Liver (tissue), 3 donors: ENCODE measurements around the gene OTUD3.

Experiments
- FOXA2 ChIP-seq: IDR thresholded peaks from 2 replicates; pipeline ENCODE4 v1.6.1; 2016; ENCODE audit warnings: antibody characterized with exemption
- JUND ChIP-seq, 2 donors: IDR thresholded peaks; 2 replicates each; pipeline ENCODE4 v1.6.1; 2016; ENCODE audit warnings: antibody characterized with exemption in 2 of 2
- RAD21 ChIP-seq, 2 donors: IDR thresholded peaks; 2 replicates each; pipeline ENCODE4 v1.6.1; 2016; ENCODE audit warnings: antibody characterized with exemption in 2 of 2, mild to moderate bottlenecking in 2 of 2
- RXRA ChIP-seq, 2 donors: IDR thresholded peaks; 2 replicates each; pipeline ENCODE4 v1.6.1; 2017 to 2018; ENCODE audit warnings: antibody characterized with exemption in 2 of 2, mild to moderate bottlenecking in 1 of 2
- SP1 ChIP-seq: IDR thresholded peaks from 2 replicates; pipeline ENCODE4 v1.6.1; 2018; ENCODE audit warnings: antibody characterized with exemption, mild to moderate bottlenecking
- TF ChIP-seq, protein P1 (sequence below): fragments of 150-350 bp; IDR thresholded peaks from 2 replicates; pipeline ENCODE4 v1.5.1; 2017; ENCODE audit warnings: improper control_type of control experiment, low read depth, low read length; ENCODE audit not compliant: missing input control
- TF ChIP-seq, protein P2 (sequence below): IDR thresholded peaks from 2 replicates; pipeline ENCODE4 v1.6.1; 2016; ENCODE audit warnings: antibody characterized with exemption, mild to moderate bottlenecking
- TF ChIP-seq, protein P3 (sequence below): IDR thresholded peaks from 2 replicates; pipeline ENCODE4 v1.6.1; 2016; ENCODE audit warnings: antibody characterized with exemption
- donor health status: healthy.
- donor health status: healthy.

DNA sequence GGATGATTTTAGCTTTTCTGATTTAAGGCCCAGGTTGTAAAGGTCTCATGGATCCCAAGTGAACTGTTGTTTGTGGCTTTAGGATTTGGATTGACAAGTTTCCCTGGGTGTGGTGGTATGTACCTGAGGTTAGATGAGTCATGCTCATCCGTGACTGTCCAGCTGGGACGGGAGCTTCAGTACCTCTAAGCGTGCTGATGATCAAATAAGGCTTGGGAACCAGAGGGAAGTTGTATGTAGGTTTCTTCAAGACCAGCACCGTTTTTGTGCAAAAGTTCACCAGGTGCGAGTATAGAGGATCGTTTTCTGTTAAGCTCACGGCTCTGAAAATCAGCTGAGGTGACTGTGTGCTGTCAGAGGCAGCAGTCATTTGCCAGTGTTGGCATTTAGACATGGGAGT is 21.4 kb downstream of the OTUD3 start:
- TF ChIP-seq JUND (IDR thresholded peaks at IDR 0.05) (no peak), RXRA (IDR thresholded peaks at IDR 0.05) (no peak), FOXA2 (no peak), RAD21 (IDR thresholded peaks at IDR 0.05) (no peak), SP1 (no peak)
- TF ChIP-seq, protein P1, sequence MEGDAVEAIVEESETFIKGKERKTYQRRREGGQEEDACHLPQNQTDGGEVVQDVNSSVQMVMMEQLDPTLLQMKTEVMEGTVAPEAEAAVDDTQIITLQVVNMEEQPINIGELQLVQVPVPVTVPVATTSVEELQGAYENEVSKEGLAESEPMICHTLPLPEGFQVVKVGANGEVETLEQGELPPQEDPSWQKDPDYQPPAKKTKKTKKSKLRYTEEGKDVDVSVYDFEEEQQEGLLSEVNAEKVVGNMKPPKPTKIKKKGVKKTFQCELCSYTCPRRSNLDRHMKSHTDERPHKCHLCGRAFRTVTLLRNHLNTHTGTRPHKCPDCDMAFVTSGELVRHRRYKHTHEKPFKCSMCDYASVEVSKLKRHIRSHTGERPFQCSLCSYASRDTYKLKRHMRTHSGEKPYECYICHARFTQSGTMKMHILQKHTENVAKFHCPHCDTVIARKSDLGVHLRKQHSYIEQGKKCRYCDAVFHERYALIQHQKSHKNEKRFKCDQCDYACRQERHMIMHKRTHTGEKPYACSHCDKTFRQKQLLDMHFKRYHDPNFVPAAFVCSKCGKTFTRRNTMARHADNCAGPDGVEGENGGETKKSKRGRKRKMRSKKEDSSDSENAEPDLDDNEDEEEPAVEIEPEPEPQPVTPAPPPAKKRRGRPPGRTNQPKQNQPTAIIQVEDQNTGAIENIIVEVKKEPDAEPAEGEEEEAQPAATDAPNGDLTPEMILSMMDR = no peak
- TF ChIP-seq, protein P2, sequence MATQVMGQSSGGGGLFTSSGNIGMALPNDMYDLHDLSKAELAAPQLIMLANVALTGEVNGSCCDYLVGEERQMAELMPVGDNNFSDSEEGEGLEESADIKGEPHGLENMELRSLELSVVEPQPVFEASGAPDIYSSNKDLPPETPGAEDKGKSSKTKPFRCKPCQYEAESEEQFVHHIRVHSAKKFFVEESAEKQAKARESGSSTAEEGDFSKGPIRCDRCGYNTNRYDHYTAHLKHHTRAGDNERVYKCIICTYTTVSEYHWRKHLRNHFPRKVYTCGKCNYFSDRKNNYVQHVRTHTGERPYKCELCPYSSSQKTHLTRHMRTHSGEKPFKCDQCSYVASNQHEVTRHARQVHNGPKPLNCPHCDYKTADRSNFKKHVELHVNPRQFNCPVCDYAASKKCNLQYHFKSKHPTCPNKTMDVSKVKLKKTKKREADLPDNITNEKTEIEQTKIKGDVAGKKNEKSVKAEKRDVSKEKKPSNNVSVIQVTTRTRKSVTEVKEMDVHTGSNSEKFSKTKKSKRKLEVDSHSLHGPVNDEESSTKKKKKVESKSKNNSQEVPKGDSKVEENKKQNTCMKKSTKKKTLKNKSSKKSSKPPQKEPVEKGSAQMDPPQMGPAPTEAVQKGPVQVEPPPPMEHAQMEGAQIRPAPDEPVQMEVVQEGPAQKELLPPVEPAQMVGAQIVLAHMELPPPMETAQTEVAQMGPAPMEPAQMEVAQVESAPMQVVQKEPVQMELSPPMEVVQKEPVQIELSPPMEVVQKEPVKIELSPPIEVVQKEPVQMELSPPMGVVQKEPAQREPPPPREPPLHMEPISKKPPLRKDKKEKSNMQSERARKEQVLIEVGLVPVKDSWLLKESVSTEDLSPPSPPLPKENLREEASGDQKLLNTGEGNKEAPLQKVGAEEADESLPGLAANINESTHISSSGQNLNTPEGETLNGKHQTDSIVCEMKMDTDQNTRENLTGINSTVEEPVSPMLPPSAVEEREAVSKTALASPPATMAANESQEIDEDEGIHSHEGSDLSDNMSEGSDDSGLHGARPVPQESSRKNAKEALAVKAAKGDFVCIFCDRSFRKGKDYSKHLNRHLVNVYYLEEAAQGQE = no peak
- TF ChIP-seq, protein P3, sequence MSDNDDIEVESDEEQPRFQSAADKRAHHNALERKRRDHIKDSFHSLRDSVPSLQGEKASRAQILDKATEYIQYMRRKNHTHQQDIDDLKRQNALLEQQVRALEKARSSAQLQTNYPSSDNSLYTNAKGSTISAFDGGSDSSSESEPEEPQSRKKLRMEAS = no peak
